Gastrocnemius medialis (tissue), 4 donors: ENCODE measurements around the gene TMA7.

Experiments used
- CTCF ChIP-seq, 5 experiments: fragments of 450-650 bp in 3 of 5; fragments of 200-600 bp in 2 of 5; sonication (generic) in 2 of 5; IDR thresholded peaks in 4 of 5; conservative IDR thresholded peaks in 1 of 5; 1 replicate in 4 of 5; 2 replicates in 1 of 5; pipeline ENCODE4 v1.5.1; 2016 to 2019; ENCODE audit warnings: antibody characterized with exemption in 5 of 5, mild to moderate bottlenecking in 3 of 5, moderate library complexity in 3 of 5
- POLR2A ChIP-seq, 2 donors: fragments of 450-650 bp; IDR thresholded peaks; one replicate each; pipeline ENCODE4 v1.6.1; 2017; ENCODE audit warnings: antibody characterized with exemption in 2 of 2, mild to moderate bottlenecking in 2 of 2, moderate library complexity in 2 of 2

GRCh38 chr3:48465237-48465530 is 25.1 kb downstream of the TMA7 start:
- TF ChIP-seq CTCF (IDR thresholded peaks at IDR 0.05 in 4 of 5, conservative IDR thresholded peaks at IDR 0.05 in 1 of 5) (peak in 1 of 5 experiments; percentile 87), POLR2A (IDR thresholded peaks at IDR 0.05) (no peak)
